Keratinocyte (primary cell): Measurements from ENCODE around the gene SHFL.

Source experiments
- CTCF ChIP-seq, 3 experiments: IDR thresholded peaks in 1 of 3; conservative IDR thresholded peaks in 1 of 3; optimal IDR thresholded peaks in 1 of 3; 2 replicates in 2 of 3; 3 replicates in 1 of 3; pipeline versions ENCODE3 to v1.5.1; 2011; ENCODE audit warnings: low read length in 3 of 3, mild to moderate bottlenecking in 3 of 3, moderate library complexity in 2 of 3, control low read depth in 1 of 3, inconsistent platforms in 1 of 3; ENCODE audit not compliant: insufficient read depth in 2 of 3; ENCODE audit errors: extremely low read depth in 1 of 3
- EZH2 ChIP-seq: IDR thresholded peaks from one replicate; pipeline ENCODE4 v1.6.1; 2012; ENCODE audit warnings: inconsistent platforms, mild to moderate bottlenecking, low read length, moderate library complexity

- TF ChIP-seq CTCF (optimal IDR thresholded peaks at IDR 0.05 in 1 of 3, IDR thresholded peaks at IDR 0.05 in 1 of 3, conservative IDR thresholded peaks at IDR 0.05 in 1 of 3; ENCODE audit: extremely low read depth in 1 of 3, insufficient read depth in 2 of 3, low read length in 3 of 3) (no peak), EZH2 (no peak)
These were observed 18.8 kb downstream of the SHFL start for GRCh38 chr19:10104665-10105508.
